Tibial artery (tissue), 4 donors: ENCODE measurements around the gene ATL2.
A peak's percentile ranks its signal among the peaks of the same experiment; 100 is the strongest.
"Not testable (repeated sequence)": the region's sequence is repeated elsewhere in the genome, so short reads cannot be mapped to it uniquely, and the experiment has no call there.

ENCODE experiments used
- DNase-seq, 2 donors: peaks; one replicate each; pipeline ENCODE4 v3.0.0-alpha.2; 2019
- H3K27ac ChIP-seq, 2 donors: fragments of 200-600 bp; sonication (generic) in 1 of 2; 1 replicate in 1 of 2; 2 replicates in 1 of 2; pipeline ENCODE4 v1.5.1; 2018 to 2019; ENCODE audit warnings: mild to moderate bottlenecking in 1 of 2
- H3K27me3 ChIP-seq, 2 donors: fragments of 200-600 bp; sonication (generic) in 1 of 2; one replicate each; pipeline versions ENCODE4 v1.5.1 to v1.6.0; 2016 to 2019
- H3K36me3 ChIP-seq, 3 donors: fragments of 200-600 bp; sonication (generic) in 2 of 3; one replicate each; pipeline ENCODE4 v1.5.1; 2016 to 2019; ENCODE audit warnings: mild to moderate bottlenecking in 2 of 3
- H3K4me1 ChIP-seq, 4 donors: fragments of 200-600 bp; sonication (generic) in 2 of 4; 1 replicate in 3 of 4; 2 replicates in 1 of 4; pipeline ENCODE4 v1.5.1; 2016 to 2019
- H3K4me3 ChIP-seq, 2 donors: fragments of 200-600 bp; sonication (generic) in 1 of 2; 1 replicate in 1 of 2; 2 replicates in 1 of 2; pipeline ENCODE4 v1.5.1; 2018 to 2019; ENCODE audit warnings: mild to moderate bottlenecking in 2 of 2
- H3K9me3 ChIP-seq, 3 donors: fragments of 200-600 bp; sonication (generic) in 1 of 3; one replicate each; pipeline ENCODE4 v1.5.1; 2016 to 2019
- CTCF ChIP-seq, 2 experiments: fragments of 200-600 bp in 1 of 2; fragments of 450-650 bp in 1 of 2; IDR thresholded peaks; one replicate each; pipeline ENCODE4 v1.5.1; 2017 to 2019; ENCODE audit warnings: antibody characterized with exemption in 2 of 2, mild to moderate bottlenecking in 1 of 2, moderate library complexity in 1 of 2
- intact Hi-C: fragments of 100-400 bp; cut with DNase I; formaldehyde crosslinking; loops from one replicate; pipeline ENCODE4 v1.15.0; 2023; ENCODE audit warnings: low total_unique reads

The ATL2 gene

GRCh38 chr2:38386377-38386776 is 9.3 kb upstream of the ATL2 start:
- no peaks in the 10 kb centered on the region for H3K27me3 ChIP-seq
- no peak for TF ChIP-seq CTCF (IDR thresholded peaks at IDR 0.05)
- no peaks in the 10 kb centered on the region for H3K9me3 ChIP-seq
- peak overlapping the region in 1 of 2 donors; percentile 28 for H3K27ac ChIP-seq
- no peaks in the 10 kb centered on the region for H3K36me3 ChIP-seq
- H3K4me3 ChIP-seq: no peak overlapping the region
- intact Hi-C loops: loop anchor here (10.0 kb wide), 1 partner anchor 48 kb away; no protein-coding TSS in a partner anchor
- peaks cover 0 to 16% (median 10%) of the 10 kb centered on the region in 4 donors for H3K4me1 ChIP-seq
- no peak for DNase-seq

- DNase-seq: no peak
- Histone ChIP-seq H3K27me3 (no peaks in the 10 kb centered on the region), H3K36me3 (no peaks in the 10 kb centered on the region), H3K4me3 (no peak overlapping the region), H3K9me3 (no peaks in the 10 kb centered on the region), H3K4me1 (peaks cover 0 to 16% (median 10%) of the 10 kb centered on the region in 4 donors), H3K27ac (peak overlapping the region; percentile 36 to 42)
- intact Hi-C loops: loop anchor here (10.0 kb wide), 1 partner anchor 50 kb away; no protein-coding TSS in a partner anchor
- no peak for TF ChIP-seq CTCF (IDR thresholded peaks at IDR 0.05)
Observed at GRCh38 chr2:38384338-38384737, 7.3 kb upstream of the ATL2 start.

DNA sequence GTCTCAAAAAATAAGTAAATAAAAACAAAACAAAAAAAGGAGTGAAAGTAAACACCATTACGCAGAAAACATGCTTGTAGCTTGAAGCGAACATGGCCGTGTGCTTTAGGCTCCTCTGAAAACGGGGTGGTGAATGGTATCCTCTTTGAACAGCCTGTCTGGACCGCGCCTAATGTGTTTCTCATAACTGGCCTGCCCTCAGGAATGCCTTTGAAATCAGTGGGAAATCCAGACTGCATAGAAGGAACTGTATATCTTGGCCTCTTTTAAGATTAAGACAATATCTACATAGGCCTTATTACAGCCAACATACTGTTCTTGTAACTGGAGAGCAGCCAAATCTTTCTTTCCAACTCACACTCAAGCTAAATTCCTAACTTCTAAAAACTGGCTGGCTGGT is 6.7 kb upstream of the ATL2 start:
- DNase-seq, H3K4me3 ChIP-seq, H3K9me3 ChIP-seq, H3K36me3 ChIP-seq, H3K27me3 ChIP-seq: not testable (repeated sequence)
- Histone ChIP-seq H3K27ac (peak overlapping the region; percentile 36 to 42), H3K4me1 (peaks cover 0 to 16% (median 10%) of the 10 kb centered on the region in 4 donors)
- intact Hi-C loops: loop anchor here (10.0 kb wide), 1 partner anchor 51 kb away; no protein-coding TSS in a partner anchor

DNA sequence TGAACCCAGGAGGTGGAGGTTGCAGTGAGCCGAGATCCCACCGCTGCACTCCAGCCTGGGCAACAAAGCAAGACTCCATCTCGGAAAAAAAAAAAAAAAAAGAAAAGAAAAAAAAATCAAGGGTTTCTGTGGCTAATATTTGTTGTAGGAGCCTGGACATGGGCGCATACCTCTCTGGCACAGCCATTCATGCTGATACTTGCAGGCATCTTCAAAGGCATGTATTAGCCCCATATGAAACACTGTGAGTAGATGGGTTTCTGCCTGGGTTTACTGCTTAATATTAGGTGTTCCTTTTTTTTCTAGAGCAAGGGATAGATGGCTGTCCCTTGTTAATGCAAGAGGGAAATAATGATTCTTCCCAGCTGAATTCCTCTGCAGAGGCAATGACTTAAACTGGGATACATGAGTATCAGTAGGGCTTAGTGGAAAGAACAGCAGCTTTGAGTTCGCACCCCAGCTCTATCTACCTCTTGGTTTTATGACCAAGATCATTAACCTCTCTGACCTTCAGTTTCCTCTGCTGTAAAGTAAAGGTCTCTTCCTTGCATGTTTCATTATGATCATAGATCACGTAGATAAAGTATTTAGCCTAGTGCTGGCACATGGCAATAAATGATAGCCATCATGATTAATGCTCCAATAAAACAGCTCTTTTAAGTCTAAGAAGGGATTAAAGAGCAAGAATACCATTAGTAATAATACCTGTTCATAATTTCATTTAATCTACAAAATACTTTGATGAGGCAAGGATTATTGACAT is 4.5 kb upstream of the ATL2 start:
- H3K27me3 ChIP-seq: no peaks in the 10 kb centered on the region
- H3K4me3 ChIP-seq: no peak overlapping the region
- no peak overlapping the region for H3K27ac ChIP-seq
- peaks cover 0 to 24% (median 15%) of the 10 kb centered on the region in 4 donors for H3K4me1 ChIP-seq
- no peak for TF ChIP-seq CTCF (IDR thresholded peaks at IDR 0.05)
- no peaks in the 10 kb centered on the region for H3K9me3 ChIP-seq
- intact Hi-C loops: loop anchor here (10.0 kb wide), 1 partner anchor 53 kb away; no protein-coding TSS in a partner anchor
- H3K36me3 ChIP-seq: no peaks in the 10 kb centered on the region
- DNase-seq: no peak

DNA sequence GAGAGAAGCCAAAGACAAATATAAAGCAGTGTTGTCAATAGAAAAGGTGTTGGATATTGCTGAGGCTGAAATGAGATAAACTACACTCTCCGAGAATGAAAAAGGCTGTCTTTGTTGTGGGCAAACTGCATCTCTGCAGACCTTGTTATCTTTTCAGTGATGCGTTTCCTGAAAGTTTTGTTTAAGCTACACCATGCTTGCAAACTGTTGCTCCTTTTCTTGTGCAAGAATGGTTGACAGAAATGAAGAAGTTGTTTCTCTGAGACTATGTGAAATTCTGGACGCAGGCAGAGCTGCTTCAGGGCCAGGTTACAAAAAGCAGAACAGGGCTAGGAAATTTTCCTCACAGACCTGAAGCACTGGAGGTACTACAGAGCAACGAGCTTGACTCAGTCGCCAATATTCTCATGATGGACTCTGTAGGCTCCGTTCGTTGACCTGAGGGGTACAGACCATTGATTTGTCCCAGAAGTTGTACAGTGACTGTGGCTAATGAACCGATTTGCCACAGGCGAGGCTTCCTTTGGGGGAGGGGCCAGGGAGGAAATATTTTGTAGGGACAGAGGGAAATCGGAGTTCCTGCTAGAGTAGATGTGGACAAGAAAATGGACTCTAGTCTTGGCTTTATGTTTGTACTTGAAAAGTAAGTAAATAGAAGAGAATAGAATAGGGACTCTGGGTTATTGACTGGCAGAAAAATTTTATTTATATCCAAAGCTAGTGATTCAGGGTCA is 3.5 kb upstream of the ATL2 start:
- no peak overlapping the region for H3K27ac ChIP-seq
- intact Hi-C loops: loop anchor here (10.0 kb wide), 1 partner anchor 54 kb away; no protein-coding TSS in a partner anchor

More for the DNA sequence above, 3.5 kb upstream of the ATL2 start:
- H3K4me1 ChIP-seq: peaks cover 0 to 24% (median 17%) of the 10 kb centered on the region in 4 donors
- H3K27me3 ChIP-seq: no peaks in the 10 kb centered on the region
- no peaks in the 10 kb centered on the region for H3K9me3 ChIP-seq
- no peak for DNase-seq
- no peak for TF ChIP-seq CTCF (IDR thresholded peaks at IDR 0.05)
- no peak overlapping the region for H3K4me3 ChIP-seq
- no peaks in the 10 kb centered on the region for H3K36me3 ChIP-seq
